IMR-90 (cell line): Measurements from ENCODE around the gene EVA1A. TPM values are rescaled to one million over a fixed set of nuclear protein-coding genes. Genes with fewer than 3 reads are reported as not detected.

Experiments
- ATAC-seq: fragments of 200-7000 bp; cut with Tn5 transposase; 2 replicates; pipeline ENCODE4 v1.9.1; 2020; ENCODE audit warnings: low read depth, mild to moderate bottlenecking, moderate library complexity
- BruUV-seq: library from RNA; stranded (reverse); fragments of 400-500 nt; replicated peaks from 2 replicates; lab custom pipeline; 2021; lab: Mats Ljungman, UMichigan
- CTCF ChIA-PET: fragments of 300-600 bp; formaldehyde crosslinking; extraction: SDS; loops from one replicate; lab custom pipeline; 2021; ENCODE audit warnings: antibody characterized with exemption; lab: Yijun Ruan, JAX
- POLR2A ChIA-PET: fragments of 300-600 bp; sonication (Branson Sonifier 250); formaldehyde crosslinking; loops from one replicate; lab custom pipeline; 2022; ENCODE audit warnings: antibody characterized with exemption; ENCODE audit not compliant: unreplicated experiment; lab: Charles Lee
- DNase-seq: peaks from one replicate; pipeline ENCODE4 v3.0.0; 2013
- H2AFZ ChIP-seq: replicated peaks from 2 replicates; pipeline ENCODE3; 2013; ENCODE audit warnings: low read length, mild to moderate bottlenecking; ENCODE audit not compliant: poor library complexity
- H2AK5ac ChIP-seq: 2 replicates; pipeline ENCODE4 v1.6.1; 2013; ENCODE audit warnings: low read depth, low read length, inconsistent platforms
- H2AK9ac ChIP-seq: replicated peaks from 2 replicates; pipeline ENCODE3; 2013; ENCODE audit warnings: mild to moderate bottlenecking, low read depth, low read length, moderate library complexity; ENCODE audit not compliant: poor library complexity
- H2BK120ac ChIP-seq: 2 replicates; pipeline ENCODE4 v1.6.1; 2013; ENCODE audit warnings: low read depth, low read length, inconsistent platforms
- H2BK15ac ChIP-seq: 3 replicates; pipeline ENCODE4 v1.6.1; 2013; ENCODE audit warnings: low read depth, low read length, inconsistent platforms
- H2BK20ac ChIP-seq: 2 replicates; pipeline ENCODE4 v1.6.1; 2013; ENCODE audit warnings: low read depth, mild to moderate bottlenecking, inconsistent platforms, low read length, moderate library complexity
- H2BK5ac ChIP-seq: 2 replicates; pipeline ENCODE4 v1.6.1; 2013; ENCODE audit warnings: mild to moderate bottlenecking, low read depth, low read length, inconsistent platforms; ENCODE audit not compliant: poor library complexity, severe bottlenecking
- H3K14ac ChIP-seq: replicated peaks from 2 replicates; pipeline ENCODE4 v1.6.1; 2013; ENCODE audit warnings: low read depth, low read length, inconsistent platforms
- H3K18ac ChIP-seq: 2 replicates; pipeline ENCODE4 v1.6.1; 2013; ENCODE audit warnings: low read depth, low read length, control low read depth
- H3K23ac ChIP-seq: 2 replicates; pipeline ENCODE4 v1.6.1; 2013; ENCODE audit warnings: low read depth, low read length, inconsistent platforms
- H3K27ac ChIP-seq: 2 replicates; pipeline ENCODE4 v1.5.1; 2013; ENCODE audit warnings: mild to moderate bottlenecking, control low read depth, low read length; ENCODE audit not compliant: insufficient read depth
- H3K27me3 ChIP-seq: 2 replicates; pipeline ENCODE4 v1.6.1; 2013; ENCODE audit warnings: low read length; ENCODE audit not compliant: control insufficient read depth, insufficient read depth
- H3K36me3 ChIP-seq: 2 replicates; pipeline ENCODE4 v1.6.1; 2013; ENCODE audit warnings: low read length, mixed read lengths; ENCODE audit not compliant: control insufficient read depth, insufficient read depth
- H3K4ac ChIP-seq: 2 replicates; pipeline ENCODE4 v1.6.1; 2013; ENCODE audit warnings: low read depth, low read length, inconsistent platforms
- H3K4me1 ChIP-seq: 2 replicates; pipeline ENCODE4 v1.6.1; 2013; ENCODE audit warnings: low read length, mixed read lengths; ENCODE audit not compliant: control insufficient read depth, insufficient read depth
- H3K4me2 ChIP-seq: 2 replicates; pipeline ENCODE4 v1.6.1; 2013; ENCODE audit warnings: low read depth, mild to moderate bottlenecking, control low read depth, low read length, moderate library complexity
- H3K4me3 ChIP-seq: 2 replicates; pipeline ENCODE4 v1.5.1; 2013; ENCODE audit warnings: low read depth, mild to moderate bottlenecking, control low read depth, low read length, moderate library complexity; ENCODE audit not compliant: insufficient read depth
- H3K56ac ChIP-seq: 2 replicates; pipeline ENCODE4 v1.6.1; 2013; ENCODE audit warnings: low read length, inconsistent platforms; ENCODE audit not compliant: insufficient read depth; ENCODE audit errors: extremely low read depth
- H3K79me1 ChIP-seq, 2 experiments: 2 replicates each; pipeline ENCODE4 v1.6.1; 2013; ENCODE audit warnings: low read length in 2 of 2, inconsistent platforms in 1 of 2, low read depth in 1 of 2
- H3K9ac ChIP-seq: 2 replicates; pipeline ENCODE4 v1.6.1; 2013; ENCODE audit warnings: low read depth, low read length, control low read depth
- H3K9me1 ChIP-seq: 2 replicates; pipeline ENCODE4 v1.6.1; 2013; ENCODE audit warnings: low read length, inconsistent platforms; ENCODE audit not compliant: insufficient read depth
- H3K9me3 ChIP-seq: 2 replicates; pipeline ENCODE4 v1.6.1; 2013; ENCODE audit warnings: low read length; ENCODE audit not compliant: control insufficient read depth, insufficient read depth
- H4K20me1 ChIP-seq: 2 replicates; pipeline ENCODE4 v1.6.1; 2013; ENCODE audit warnings: low read length, inconsistent platforms; ENCODE audit not compliant: insufficient read depth
- H4K5ac ChIP-seq: 2 replicates; pipeline ENCODE4 v1.6.1; 2013; ENCODE audit warnings: mild to moderate bottlenecking, low read depth, low read length, control low read depth
- H4K8ac ChIP-seq, 2 experiments: 2 replicates each; pipeline ENCODE4 v1.6.1; 2013; ENCODE audit warnings: low read depth in 2 of 2, low read length in 2 of 2, control low read depth in 1 of 2, inconsistent platforms in 1 of 2
- H4K91ac ChIP-seq: 2 replicates; pipeline ENCODE4 v1.6.1; 2013; ENCODE audit warnings: low read depth, low read length, inconsistent platforms; ENCODE audit not compliant: insufficient read depth
- MAFK ChIP-seq: IDR thresholded peaks from 2 replicates; pipeline ENCODE4 v1.6.1; 2012; ENCODE audit warnings: low read depth, low read length, improper control_type of control experiment
- RAD21 ChIP-seq: IDR thresholded peaks from 2 replicates; pipeline ENCODE4 v1.6.1; 2012; ENCODE audit warnings: low read length, improper control_type of control experiment
- WGBS, 2 experiments: methylation state at CpG; one replicate each; pipeline versions ENCODE4 v1.1.5 to v1.1.7; 2013; ENCODE audit warnings: missing lambda C conversion rate in 2 of 2; ENCODE audit not compliant: insufficient read length in 1 of 2; ENCODE audit errors: extremely low coverage in 2 of 2; 5-methylcytosine and 5-hydroxymethylcytosine counted together
- dilution Hi-C: fragments of 300-500 bp; cut with HindIII; formaldehyde crosslinking; loops from one replicate; pipeline ENCODE4 v1.14.3; 2018; ENCODE audit warnings: low sequenced_read_pairs; ENCODE audit not compliant: unreplicated experiment
- in situ Hi-C: fragments of 300-500 bp; cut with MboI; formaldehyde crosslinking; loops from 3 replicates; pipeline ENCODE4 v1.14.3; 2019; ENCODE audit warnings: low sequenced_read_pairs, inconsistent platforms, mixed read lengths
- intact Hi-C: fragments of 100-400 bp; cut with micrococcal nuclease; formaldehyde crosslinking; loops from 2 replicates; pipeline ENCODE4 v1.10.0; 2022
- polyA plus RNA-seq, 3 experiments: library from polyadenylated mRNA; depleted of rRNA; stranded (reverse); fragments of >200 nt; gene quantifications; 2 replicates each; pipeline ENCODE4 v1.2.3, GENCODE V29; 2012; ENCODE audit warnings: low replicate concordance in 1 of 3
- total RNA-seq: library from RNA; depleted of rRNA; stranded (reverse); fragments of >200 nt; gene quantifications from 2 replicates; pipeline ENCODE4 v1.2.3, GENCODE V29; 2012

EVA1A gene
- total and polyA plus RNA-seq, 2 of the 4 experiments (the other 2 are of a cell fraction), result 54.5 to 93.7 TPM

DNA sequence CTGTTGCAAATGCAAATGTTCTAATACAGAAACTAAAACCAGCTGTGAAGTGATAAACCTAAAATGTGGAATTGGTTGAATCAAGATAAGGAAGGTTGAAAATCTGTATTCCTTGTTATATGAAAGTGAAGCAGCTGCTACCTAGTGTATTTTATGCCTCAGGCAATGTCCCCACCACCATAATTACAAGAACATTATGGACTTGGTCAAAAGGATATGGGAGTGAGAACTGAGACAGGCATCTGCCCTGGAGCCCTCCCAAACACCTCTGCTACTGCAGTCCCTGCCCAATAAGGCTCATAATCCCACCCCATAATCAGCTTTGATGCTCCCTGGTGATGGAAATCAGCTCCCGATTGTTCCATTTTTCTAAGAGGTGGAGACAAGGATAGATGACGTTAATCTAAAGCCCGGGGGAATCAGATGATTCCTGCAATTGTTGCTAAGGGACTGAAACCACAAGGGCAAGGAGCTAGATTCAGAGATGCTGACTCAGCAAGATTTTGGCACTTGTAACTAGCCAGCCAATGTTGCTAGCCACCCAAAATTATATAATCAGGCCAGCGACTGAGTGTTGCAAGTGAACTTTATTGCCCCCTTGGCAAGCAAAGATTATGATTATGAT, 69.5 kb downstream of the EVA1A start:
- Histone ChIP-seq H3K23ac (no peak overlapping the region), H2BK5ac (no peak overlapping the region), H4K20me1 (0 out of 2 replicates have a peak, but pooled peaks cover 7% of the 10 kb centered on the region), H2AFZ (no peak overlapping the region), H2BK20ac (no peak overlapping the region), H3K4me1 (no peaks in the 10 kb centered on the region), H3K4me2 (no peak overlapping the region), H2AK9ac (no peak overlapping the region), H3K4ac (no peak overlapping the region), H4K5ac (no peak overlapping the region), H3K9me1 (peaks cover 3% of the 10 kb centered on the region; the same call in 1 of the 2 replicates), H2BK15ac (no peak overlapping the region), H3K14ac (no peak overlapping the region), H3K9me3 (no peaks in the 10 kb centered on the region), H2AK5ac (no peak overlapping the region), H2BK120ac (no peak overlapping the region), H4K8ac (no peak overlapping the region), H3K79me1 (peaks cover 22 to 43% of the 10 kb centered on the region in 2 experiments), H3K27me3 (no peaks in the 10 kb centered on the region), H3K9ac (no peak overlapping the region), H3K36me3 (peaks cover 11% of the 10 kb centered on the region), H3K4me3 (no peak overlapping the region), H3K56ac (no peak overlapping the region), H4K91ac (no peak overlapping the region), H3K18ac (no peak overlapping the region), H3K27ac (no peak overlapping the region)
- no peak for DNase-seq
- no TSS peak for BruUV-seq
- intact Hi-C loops (no loop called here), dilution Hi-C loops (no loop called here), in situ Hi-C loops (no loop called here)
- 100% methylated on average over 2 of the region's 4 CpGs; no CpG with 5 or more reads in 1 of the 2 experiments for WGBS, 2 experiments
- CTCF ChIA-PET, result no interaction called here
- peak; percentile 100 for TF ChIP-seq MAFK
- TF ChIP-seq RAD21, result no peak
- POLR2A ChIA-PET, result no interaction called here
- ATAC-seq, result no peak
